22Rv1 (cell line): ENCODE measurements around the gene DDAH1.

Experiments
- H3K27ac ChIP-seq: fragments of 450-650 bp; 2 replicates; pipeline ENCODE4 v1.5.1; 2017
- ZFX ChIP-seq: fragments of 450-650 bp; IDR thresholded peaks from 2 replicates; pipeline ENCODE4 v1.6.1; 2017; ENCODE audit warnings: antibody characterized with exemption, borderline replicate concordance
- TF ChIP-seq, protein P1 (sequence below): fragments of 450-650 bp; IDR thresholded peaks from 2 replicates; pipeline ENCODE4 v1.5.1; 2017; ENCODE audit warnings: mild to moderate bottlenecking

Gene DDAH1

GRCh38 chr1:85371021-85371420 lies 93.9 kb downstream of the DDAH1 start:
- no peak overlapping the region for H3K27ac ChIP-seq
- no peak for TF ChIP-seq ZFX
- TF ChIP-seq, protein P1, sequence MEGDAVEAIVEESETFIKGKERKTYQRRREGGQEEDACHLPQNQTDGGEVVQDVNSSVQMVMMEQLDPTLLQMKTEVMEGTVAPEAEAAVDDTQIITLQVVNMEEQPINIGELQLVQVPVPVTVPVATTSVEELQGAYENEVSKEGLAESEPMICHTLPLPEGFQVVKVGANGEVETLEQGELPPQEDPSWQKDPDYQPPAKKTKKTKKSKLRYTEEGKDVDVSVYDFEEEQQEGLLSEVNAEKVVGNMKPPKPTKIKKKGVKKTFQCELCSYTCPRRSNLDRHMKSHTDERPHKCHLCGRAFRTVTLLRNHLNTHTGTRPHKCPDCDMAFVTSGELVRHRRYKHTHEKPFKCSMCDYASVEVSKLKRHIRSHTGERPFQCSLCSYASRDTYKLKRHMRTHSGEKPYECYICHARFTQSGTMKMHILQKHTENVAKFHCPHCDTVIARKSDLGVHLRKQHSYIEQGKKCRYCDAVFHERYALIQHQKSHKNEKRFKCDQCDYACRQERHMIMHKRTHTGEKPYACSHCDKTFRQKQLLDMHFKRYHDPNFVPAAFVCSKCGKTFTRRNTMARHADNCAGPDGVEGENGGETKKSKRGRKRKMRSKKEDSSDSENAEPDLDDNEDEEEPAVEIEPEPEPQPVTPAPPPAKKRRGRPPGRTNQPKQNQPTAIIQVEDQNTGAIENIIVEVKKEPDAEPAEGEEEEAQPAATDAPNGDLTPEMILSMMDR: no peak

DNA sequence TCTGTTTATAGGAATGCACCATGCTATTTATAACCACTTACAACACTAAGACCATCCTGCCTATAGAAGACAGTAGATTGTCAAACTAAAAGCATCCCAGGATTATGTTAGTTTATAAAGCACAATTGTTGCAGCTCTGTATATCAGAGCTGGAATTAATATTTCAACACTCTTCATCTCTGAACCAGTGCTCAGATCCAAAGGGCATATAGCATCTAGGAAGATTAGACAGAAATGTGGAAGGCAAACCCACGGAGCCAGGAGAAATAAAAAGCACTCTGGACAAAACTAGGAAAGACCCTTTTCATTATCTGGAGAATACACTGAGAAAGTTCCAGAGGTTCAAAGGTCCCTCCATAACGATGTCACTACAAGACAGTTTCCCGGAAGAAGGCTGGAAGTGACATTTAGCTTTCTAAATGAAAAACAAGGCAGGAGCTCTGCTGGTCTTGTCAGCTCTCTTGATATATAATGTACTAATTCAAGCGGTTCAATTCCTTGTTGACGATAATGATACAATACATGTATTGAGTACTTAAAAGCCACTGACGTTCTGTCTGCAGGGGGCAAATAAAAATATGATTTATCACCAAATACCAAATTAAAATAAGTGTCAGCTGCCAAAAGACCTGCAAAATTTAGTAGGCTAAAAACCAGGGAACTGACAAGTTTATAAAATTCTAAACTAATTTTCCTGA lies 96.7 kb downstream of the DDAH1 start:
- H3K27ac ChIP-seq: no peak overlapping the region
- TF ChIP-seq, protein P1: no peak
- no peak for TF ChIP-seq ZFX

DNA sequence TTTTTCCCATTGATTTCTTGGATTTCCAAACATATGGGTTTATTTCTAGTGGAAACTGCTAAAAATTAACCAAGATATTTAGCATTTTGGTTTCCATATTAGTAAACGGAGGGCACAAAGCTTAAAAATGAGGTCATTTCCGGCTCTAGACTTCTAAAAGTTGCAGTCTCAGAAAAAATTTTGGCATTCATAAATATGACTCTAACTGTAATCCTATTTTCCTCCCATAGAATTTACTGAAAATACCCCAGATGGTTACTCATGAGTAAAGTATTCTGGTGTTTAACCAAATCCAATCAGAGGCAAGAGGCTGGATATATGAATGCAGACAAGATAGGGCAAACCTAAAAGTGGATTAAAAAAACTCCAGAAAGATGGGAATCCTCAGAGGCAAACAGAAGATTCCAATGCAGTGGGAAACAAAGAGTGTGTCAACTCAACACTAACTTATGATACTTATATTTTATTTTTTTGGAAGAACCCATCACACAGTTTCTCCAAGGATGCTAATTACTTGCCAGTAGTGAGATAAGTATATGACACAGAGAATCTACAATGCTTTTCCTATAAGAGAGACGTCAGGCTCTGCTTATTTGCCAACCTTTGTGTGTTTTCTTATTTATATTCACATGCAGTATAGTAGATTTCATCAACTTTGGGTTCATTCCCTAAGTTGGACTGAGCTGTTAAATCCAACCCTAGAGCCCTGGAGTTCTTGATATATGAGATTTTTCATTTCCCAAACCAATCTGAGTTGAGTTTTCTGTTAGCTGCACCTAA lies 98.4 kb downstream of the DDAH1 start:
- TF ChIP-seq ZFX: no peak
- TF ChIP-seq, protein P1: no peak
- H3K27ac ChIP-seq: no peak overlapping the region

- no peak overlapping the region for H3K27ac ChIP-seq
- TF ChIP-seq, protein P1: no peak
- no peak for TF ChIP-seq ZFX
Observed at GRCh38 chr1:85365851-85366250, 99.1 kb downstream of the DDAH1 start.

- TF ChIP-seq, protein P1: no peak
- no peak for TF ChIP-seq ZFX
- no peak overlapping the region for H3K27ac ChIP-seq
Observed at GRCh38 chr1:85363521-85363920, 101.4 kb downstream of the DDAH1 start.

DNA sequence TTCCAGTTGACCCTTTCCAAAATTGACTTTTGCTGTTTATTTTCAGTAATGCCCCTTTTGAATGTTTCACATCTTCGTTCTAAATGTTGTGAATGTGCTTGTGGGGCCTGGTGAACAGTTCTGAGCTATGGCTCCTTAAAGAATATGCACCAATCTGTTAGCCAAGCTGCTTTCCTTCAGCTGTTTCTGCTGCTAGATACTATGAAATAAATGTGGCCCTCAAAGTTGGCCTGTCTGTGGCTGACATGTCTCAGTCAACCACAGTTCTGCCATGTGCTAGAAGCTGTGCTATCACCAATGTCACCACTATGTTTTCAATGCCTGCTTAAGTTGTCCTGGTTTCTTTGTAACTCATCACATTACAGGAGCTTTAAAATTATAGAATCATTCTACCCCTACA lies 101.9 kb downstream of the DDAH1 start:
- H3K27ac ChIP-seq: no peak overlapping the region
- TF ChIP-seq, protein P1: no peak
- no peak for TF ChIP-seq ZFX

DNA sequence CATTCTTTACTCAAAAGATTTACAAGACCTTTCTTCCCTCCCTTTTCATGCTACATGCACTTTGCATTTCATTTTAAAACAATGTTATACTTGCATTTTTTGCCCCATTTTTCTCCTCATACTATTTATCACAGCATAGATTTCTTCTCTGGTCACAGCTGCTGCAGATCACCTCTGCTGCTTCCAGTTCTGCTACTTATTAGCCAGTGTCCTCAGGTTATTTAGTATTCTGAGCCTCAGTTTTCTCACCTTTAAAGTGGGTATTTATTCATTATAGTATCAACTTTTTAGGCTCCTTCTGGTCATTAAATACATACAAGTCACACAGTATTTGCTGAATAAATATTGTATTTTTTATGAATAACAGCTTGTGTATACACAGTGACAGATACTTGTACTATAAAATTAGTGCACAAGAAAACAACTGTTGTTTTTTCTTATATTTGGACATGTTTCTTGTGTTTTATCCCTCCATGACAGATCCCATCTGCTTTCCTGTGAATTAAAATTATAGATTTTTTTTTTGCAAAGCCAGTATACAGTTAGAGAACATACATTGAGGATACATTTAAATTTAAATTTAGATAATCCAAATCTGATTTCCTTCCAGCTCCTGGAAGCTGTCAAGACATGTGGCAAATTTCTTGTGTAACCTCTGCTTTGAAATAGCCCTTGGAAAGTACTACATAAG lies 103.2 kb downstream of the DDAH1 start:
- no peak overlapping the region for H3K27ac ChIP-seq

More for the DNA sequence above, 103.2 kb downstream of the DDAH1 start:
- no peak for TF ChIP-seq ZFX
- TF ChIP-seq, protein P1: no peak
